Stimulated activated CD8-positive, alpha-beta memory T cell treated with anti-CD3 and anti-CD28 coated beads, Interleukin-7, amount 100 ng/mL, for 24 hours (primary cell): ENCODE results near the gene SLC22A24.
"Not testable (repeated sequence)": the region's sequence is repeated elsewhere in the genome, so short reads cannot be mapped to it uniquely, and the experiment has no call there.

Experiments used
- DNase-seq: peaks from one replicate; pipeline ENCODE4 v3.0.0-alpha.2; 2020; ENCODE audit warnings: low read depth

SLC22A24 gene

GRCh38 chr11:63144121-63144520 is at the start of gene SLC22A24:
Gene SLC22A24, minus strand, starts transcription at chr11:63144221. Its CDS starts 442 bp downstream, at chr11:63143779.
- DNase-seq: no peak

GRCh38 chr11:63180536-63180935 is 36.5 kb upstream of the SLC22A24 start:
- no peak for DNase-seq

GRCh38 chr11:63179432-63180041 is 35.5 kb upstream of the SLC22A24 start:
- DNase-seq: no peak

GRCh38 chr11:63177872-63178271 is 33.9 kb upstream of the SLC22A24 start:
- no peak for DNase-seq

- DNase-seq: no peak
Measured at GRCh38 chr11:63165706-63166310, 21.8 kb upstream of the SLC22A24 start.

GRCh38 chr11:63155794-63156193 is 11.8 kb upstream of the SLC22A24 start:
- no peak for DNase-seq

GRCh38 chr11:63146581-63146980 is 2.6 kb upstream of the SLC22A24 start:
- no peak for DNase-seq

- DNase-seq: no peak
Measured at GRCh38 chr11:63142459-63142858, 1.6 kb downstream of the SLC22A24 start.

- no peak for DNase-seq
Measured at GRCh38 chr11:63132985-63133775, 10.8 kb downstream of the SLC22A24 start.

GRCh38 chr11:63099555-63099954 is 44.5 kb downstream of the SLC22A24 start:
- no peak for DNase-seq

- no peak for DNase-seq
Measured at GRCh38 chr11:63080682-63081081, 63.3 kb downstream of the SLC22A24 start.

GRCh38 chr11:63046203-63046602 is 97.8 kb downstream of the SLC22A24 start:
- not testable (repeated sequence) for DNase-seq

GRCh38 chr11:63042596-63042995 is 101.4 kb downstream of the SLC22A24 start:
- no peak for DNase-seq

- no peak for DNase-seq
Measured at GRCh38 chr11:63032457-63032856, 111.6 kb downstream of the SLC22A24 start.
